Stimulated activated CD4-positive, alpha-beta T cell treated with anti-CD3 and anti-CD28 coated beads, Interleukin-4, amount 100 ng/mL, for 48 hours (primary cell): ENCODE data around the gene C1QTNF9.
"Not testable (repeated sequence)": the region's sequence is repeated elsewhere in the genome, so short reads cannot be mapped to it uniquely, and the experiment has no call there.

ENCODE experiments used
- DNase-seq, 2 donors: peaks; one replicate each; pipeline ENCODE4 v3.0.0-alpha.2; 2020; ENCODE audit warnings: low read depth in 2 of 2

C1QTNF9 gene

GRCh38 chr13:24282256-24282655 lies 27.1 kb upstream of the C1QTNF9 start:
- DNase-seq: no peak

- no peak for DNase-seq
These were observed 24.4 kb upstream of the C1QTNF9 start for GRCh38 chr13:24284889-24285565.

GRCh38 chr13:24286624-24287023 lies 22.8 kb upstream of the C1QTNF9 start:
- DNase-seq: no peak

GRCh38 chr13:24287748-24288287 lies 21.6 kb upstream of the C1QTNF9 start:
- no peak for DNase-seq

- DNase-seq: no peak
These were observed 20.5 kb upstream of the C1QTNF9 start for GRCh38 chr13:24288870-24289269.

GRCh38 chr13:24290280-24290932 lies 19.0 kb upstream of the C1QTNF9 start:
- no peak for DNase-seq

GRCh38 chr13:24292481-24292880 lies 16.9 kb upstream of the C1QTNF9 start:
- DNase-seq: no peak

GRCh38 chr13:24293746-24294145 lies 15.6 kb upstream of the C1QTNF9 start:
- no peak for DNase-seq

- no peak for DNase-seq
These were observed 9.8 kb upstream of the C1QTNF9 start for GRCh38 chr13:24299488-24300114.

- DNase-seq: no peak
These were observed 7.9 kb upstream of the C1QTNF9 start for GRCh38 chr13:24301434-24301833.

- DNase-seq: no peak
These were observed 7.5 kb upstream of the C1QTNF9 start for GRCh38 chr13:24301911-24302310.

- no peak for DNase-seq
These were observed 4.8 kb upstream of the C1QTNF9 start for GRCh38 chr13:24304620-24305019.

GRCh38 chr13:24306632-24307031 lies 2.7 kb upstream of the C1QTNF9 start:
- no peak for DNase-seq

GRCh38 chr13:24307211-24308067 lies 1.9 kb upstream of the C1QTNF9 start:
- DNase-seq: no peak

- DNase-seq: no peak
These were observed 1.3 kb upstream of the C1QTNF9 start for GRCh38 chr13:24308068-24308445.

GRCh38 chr13:24308488-24309020 lies 826 bp upstream of the C1QTNF9 start:
- DNase-seq: no peak

GRCh38 chr13:24313439-24313838 lies 4.1 kb downstream of the C1QTNF9 start:
- DNase-seq: no peak

- not testable (repeated sequence) for DNase-seq
These were observed 8.5 kb downstream of the C1QTNF9 start for GRCh38 chr13:24317835-24318234.

- not testable (repeated sequence) for DNase-seq
These were observed 9.5 kb downstream of the C1QTNF9 start for GRCh38 chr13:24318878-24319277.

GRCh38 chr13:24319641-24320040 lies 10.3 kb downstream of the C1QTNF9 start:
- DNase-seq: not testable (repeated sequence)

- DNase-seq: not testable (repeated sequence)
These were observed 12.0 kb downstream of the C1QTNF9 start for GRCh38 chr13:24321416-24321815.

- DNase-seq: not testable (repeated sequence)
These were observed 13.1 kb downstream of the C1QTNF9 start for GRCh38 chr13:24322470-24322869.
